ENCODE measurements around the gene ZNF746. TPM values are rescaled to one million over a fixed set of nuclear protein-coding genes. Genes with fewer than 3 reads are reported as not detected.

The ZNF746 gene
- total and polyA plus RNA-seq, 9 of the 15 experiments (the other 6 are each of a cell fraction or from before 2014, with no cell fraction given): 1.7 to 31.6 (median 13.3) TPM

- TF ChIP-seq RREB1 (CRISPR knock-in tag; IDR thresholded peaks at IDR 0.05) (no peak), SRF (CRISPR knock-in tag; IDR thresholded peaks at IDR 0.05) (no peak), CHD7 (IDR thresholded peaks at IDR 0.05; ENCODE audit: low read depth, low read length) (no peak)
These were observed 39.4 kb downstream of the ZNF746 start (continued) for GRCh38 chr7:149458235-149458634.

Measured in K562 (cell line).